GM21423 (cell line): ENCODE results near the gene GPR33.
A peak's percentile ranks its signal among the peaks of the same experiment; 100 is the strongest.

Experiments
- ATAC-seq: cut with Tn5 transposase; IDR thresholded peaks from one replicate; pipeline ENCODE4 v1.9.1; 2021; ENCODE audit warnings: mild to moderate bottlenecking, moderate library complexity; ENCODE audit not compliant: unreplicated experiment

Gene GPR33, protein sequence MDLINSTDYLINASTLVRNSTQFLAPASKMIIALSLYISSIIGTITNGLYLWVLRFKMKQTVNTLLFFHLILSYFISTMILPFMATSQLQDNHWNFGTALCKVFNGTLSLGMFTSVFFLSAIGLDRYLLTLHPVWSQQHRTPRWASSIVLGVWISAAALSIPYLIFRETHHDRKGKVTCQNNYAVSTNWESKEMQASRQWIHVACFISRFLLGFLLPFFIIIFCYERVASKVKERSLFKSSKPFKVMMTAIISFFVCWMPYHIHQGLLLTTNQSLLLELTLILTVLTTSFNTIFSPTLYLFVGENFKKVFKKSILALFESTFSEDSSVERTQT

DNA sequence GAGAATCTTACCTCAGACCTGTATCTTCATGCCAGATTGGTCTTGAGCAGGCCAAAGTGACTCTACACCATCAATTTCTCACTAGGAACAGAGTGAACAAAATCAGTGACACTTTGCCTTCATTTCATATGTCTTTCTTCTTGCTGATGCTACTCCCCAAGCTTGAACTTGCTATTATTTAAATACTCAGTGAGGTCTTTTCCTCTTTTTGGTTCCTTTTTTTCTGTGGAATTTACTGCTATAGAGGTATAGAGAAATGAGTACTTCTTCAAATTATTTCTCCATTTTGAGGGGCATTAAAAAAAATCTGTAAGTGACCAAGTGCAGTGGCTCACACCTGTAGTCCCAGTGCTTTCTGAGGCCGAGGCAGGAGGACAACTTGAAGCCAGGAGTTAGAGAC is at the start of gene GPR33:
TSS of gene GPR33 (minus strand) at position 154 of the 400 bp plus-strand sequence. CDS start 4,074 bp downstream, outside the sequence.
- ATAC-seq, result no peak

DNA sequence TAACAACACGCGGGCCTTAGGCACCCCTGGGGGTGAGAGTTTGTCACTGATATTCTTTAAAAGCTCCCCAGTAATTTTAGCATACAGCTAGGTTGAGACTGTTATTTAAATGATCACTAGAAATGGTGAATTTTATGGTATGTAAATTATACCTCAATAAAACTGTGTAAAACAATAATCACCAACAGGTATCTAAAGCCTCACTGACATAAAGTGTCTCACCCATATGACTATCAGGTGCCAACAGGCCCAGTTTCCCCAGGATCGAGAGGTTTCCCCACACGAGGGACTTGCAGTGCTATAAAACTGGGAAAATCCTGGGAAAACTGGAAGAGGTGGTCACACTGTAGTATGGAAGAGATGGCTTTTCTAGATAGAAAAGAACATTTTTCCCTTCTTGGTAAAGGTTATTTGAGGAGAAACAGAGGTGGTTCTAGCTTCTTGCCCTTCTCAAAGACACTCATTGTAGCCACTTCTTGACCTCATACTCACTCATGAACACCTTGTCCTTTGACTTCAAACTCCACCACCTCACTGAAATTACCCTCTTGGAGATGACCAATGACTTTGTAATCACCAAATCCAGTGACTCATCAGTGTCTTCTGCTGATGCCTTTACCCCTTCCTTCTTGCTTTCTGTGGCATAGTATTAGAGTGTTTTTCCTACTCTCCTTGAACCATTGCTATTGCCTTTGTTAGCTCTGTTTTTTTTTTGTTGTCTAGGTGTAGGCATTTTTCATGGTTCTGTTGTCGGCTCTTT is 48.5 kb upstream of the GPR33 start:
- ATAC-seq, result no peak

DNA sequence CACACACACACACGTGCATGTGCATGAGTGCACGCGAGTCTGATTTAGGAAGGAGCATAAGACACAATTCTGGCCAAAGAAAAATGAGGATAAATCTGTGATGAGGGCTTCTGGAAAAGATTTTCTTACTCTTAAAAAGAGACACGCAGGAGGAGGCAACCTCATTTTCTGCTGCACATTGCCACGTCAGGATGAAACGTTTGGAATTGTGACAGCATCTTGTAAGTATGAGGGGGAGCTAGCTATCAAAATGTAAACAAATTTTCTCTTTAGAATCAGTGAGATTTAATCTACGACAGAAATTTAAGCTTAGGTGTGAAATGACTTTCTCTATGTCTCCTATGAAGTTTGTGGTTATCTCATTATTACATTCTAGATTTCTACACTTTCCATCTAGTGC is 42.3 kb upstream of the GPR33 start:
- ATAC-seq, result no peak

DNA sequence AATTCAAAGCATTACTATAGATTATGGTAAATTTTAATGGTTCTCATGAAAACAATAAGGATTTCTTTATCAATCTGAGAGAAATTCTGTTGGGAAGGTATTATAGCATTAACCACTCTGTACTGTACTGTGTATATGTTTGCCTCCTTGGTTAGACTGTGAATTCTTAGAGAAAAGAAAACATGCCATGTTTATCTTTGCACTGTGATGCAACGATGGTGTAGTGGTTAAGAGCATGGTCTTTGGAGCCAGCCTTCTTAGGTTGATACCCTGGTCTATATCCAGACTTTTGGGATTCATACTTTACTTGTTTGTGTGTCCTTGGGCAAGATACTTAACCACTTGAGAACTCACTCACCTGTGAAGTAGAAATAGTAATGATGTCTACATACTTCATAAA is 41.2 kb upstream of the GPR33 start:
- no peak for ATAC-seq

DNA sequence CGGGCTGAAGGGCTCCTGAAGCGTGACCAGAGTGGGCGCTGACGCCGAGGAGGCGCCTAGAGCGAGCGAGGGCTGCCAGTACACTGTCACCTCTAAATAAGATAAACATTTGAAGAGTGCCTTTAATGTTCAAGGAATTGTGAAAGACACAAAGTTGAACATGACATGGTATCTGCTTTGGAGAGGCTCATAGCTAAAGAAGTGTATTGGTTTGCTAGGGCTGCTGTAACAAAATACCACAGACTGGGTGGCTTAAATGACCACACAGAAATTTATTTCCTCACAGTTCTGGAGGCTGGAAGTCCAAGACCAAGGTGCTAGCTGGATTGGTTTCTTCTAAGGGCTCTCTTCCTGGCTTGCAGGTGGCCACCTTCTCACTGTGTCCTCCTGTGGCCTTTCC is 39.7 kb upstream of the GPR33 start:
- ATAC-seq, result no peak

DNA sequence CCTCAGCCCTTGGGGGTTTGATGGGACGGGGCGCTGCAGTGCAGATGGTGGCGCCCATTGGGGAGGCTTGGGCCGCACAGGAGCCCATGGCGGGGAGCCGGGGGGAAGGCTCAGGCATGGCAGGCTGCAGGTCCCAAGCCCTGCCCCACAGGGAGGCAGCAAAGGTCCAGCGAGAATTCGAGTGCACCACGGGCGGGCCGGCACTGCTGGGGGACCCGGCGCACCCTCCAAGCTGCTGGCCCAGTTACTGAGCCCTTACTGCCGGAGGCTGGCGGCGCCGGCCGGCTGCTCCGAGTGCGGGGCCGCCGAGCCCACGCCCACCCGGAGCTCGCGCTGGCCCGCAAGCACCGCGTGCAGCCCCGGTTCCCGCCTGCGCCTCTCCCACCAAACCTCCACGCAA is 39.2 kb upstream of the GPR33 start:
- ATAC-seq, result no peak

DNA sequence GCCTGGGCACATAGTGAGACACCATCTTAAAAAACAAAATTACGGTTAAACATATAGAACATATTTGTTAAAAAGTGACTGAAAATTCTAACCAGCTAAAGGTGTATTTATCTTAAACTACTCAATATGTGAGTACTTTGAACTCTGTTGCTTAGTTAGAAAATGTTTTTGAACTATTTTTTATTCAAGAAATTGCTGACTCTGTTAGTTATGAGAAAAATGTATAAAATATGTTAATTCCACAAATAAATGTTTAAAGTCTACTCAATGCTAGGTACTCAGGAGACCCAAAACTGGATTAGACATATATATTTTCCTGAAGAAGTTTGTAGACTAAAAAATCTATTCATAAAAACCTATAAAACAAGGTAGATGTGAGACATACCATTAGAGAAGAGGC is 23.0 kb upstream of the GPR33 start:
- ATAC-seq, result no peak

DNA sequence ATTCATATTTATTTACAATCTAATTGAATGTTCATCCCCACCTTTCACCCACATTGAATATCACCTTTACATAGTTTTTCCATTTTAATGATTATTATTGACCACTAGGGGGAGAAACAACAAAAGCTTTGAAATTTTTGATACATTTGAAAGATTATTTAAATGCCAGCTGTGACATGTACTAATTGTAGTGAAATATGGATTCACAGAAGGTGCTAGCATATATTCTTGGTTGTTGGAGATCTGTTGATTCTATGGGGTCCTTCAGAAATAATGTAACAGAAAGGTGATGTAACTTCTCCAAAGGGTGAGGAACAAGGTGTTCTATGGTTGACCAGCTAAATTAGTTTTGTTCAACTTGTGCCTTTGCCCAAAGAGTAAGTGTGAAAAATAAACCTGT is 22.4 kb upstream of the GPR33 start:
- ATAC-seq, result no peak

DNA sequence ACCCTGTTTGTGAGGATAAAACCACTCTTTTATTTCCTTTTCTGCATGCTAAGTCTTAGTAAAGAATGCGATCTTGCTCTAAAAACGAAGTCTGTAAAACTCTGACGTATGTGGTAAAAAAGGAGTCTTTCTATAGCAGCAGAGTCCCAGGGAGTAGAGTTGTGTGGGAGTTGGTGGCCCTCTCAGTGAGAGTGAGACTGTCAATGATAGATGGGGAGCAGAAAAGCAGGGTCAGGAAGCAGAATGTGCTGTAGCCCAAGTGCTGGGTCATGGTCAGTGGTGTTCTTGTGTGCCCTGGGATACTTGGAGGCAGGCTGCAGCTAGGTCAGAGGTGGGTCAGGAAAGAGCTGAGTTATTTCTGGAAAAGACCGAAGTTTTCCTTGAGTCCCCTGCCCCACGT is 20.3 kb upstream of the GPR33 start:
- no peak for ATAC-seq

DNA sequence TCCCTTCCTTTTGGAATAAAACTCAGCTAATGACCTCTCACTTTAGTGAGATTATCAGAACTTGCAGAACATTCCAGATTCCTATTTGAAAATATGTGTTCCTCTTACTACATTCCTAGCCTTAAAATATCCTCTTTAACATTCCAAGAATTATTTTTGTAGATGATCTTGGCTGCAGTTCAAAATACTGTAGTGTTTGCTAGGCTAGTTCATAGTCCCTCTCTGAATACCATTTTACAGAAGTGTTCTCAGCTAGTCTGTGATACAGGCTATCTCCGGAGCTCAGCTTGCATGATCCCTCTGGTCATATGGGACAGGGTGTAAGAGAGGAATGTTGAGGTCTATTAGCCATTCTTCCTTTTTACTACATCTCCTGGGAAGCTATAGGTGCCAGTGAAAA is 17.6 kb upstream of the GPR33 start:
- no peak for ATAC-seq

DNA sequence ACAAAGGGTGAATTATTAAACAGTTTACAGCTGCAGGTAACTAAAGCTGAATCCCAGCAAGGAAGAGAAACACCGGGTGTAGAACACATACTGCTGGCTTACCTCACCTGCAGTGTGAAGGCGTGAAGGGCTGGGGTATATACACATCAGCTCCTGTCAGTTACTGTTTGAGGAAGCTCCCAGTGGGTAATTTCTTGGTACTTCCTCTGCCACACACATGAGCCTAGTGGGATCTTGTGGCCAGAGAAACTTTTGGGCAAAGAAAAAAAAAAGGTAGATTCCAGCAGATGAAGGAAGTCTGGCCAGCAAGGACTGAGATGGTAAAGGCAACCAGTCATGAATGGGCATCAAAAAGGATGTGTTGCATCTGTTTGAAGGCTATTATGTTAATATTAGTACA is 14.0 kb upstream of the GPR33 start:
- no peak for ATAC-seq

DNA sequence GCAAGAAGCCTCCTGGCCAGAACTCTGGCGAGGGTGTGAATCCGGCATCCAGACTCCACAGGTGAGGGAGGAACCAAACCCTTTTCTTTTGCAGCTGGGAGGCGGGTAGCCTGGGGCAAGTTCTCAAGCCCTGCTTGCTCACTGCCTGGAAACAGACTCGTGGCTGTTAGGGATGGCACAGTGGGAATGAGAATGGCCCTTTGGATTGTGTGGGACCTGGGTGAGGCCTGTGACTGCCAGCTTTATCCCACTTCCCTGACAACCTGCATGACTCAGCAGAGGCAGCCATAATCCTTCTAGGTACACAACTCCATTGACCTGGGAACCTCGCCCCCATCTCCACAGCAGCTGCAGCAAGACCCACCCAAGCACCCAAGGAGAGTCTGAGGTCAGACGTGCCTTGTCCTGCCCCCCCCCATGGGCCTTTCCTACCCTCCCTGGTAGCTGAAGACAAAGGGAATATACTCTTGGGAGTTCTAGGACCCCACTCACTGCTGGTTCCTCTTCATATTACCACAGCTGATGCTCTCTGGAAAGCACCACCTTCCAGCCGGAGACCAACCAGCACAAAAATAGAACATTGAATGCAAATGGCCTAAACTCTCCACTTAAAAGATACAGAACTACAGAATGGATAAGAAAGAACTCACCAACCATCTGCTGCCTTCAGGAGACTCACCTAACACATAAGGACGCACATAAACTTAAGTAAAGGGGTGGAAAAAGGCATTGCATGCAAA is 5.1 kb upstream of the GPR33 start:
- no peak for ATAC-seq

DNA sequence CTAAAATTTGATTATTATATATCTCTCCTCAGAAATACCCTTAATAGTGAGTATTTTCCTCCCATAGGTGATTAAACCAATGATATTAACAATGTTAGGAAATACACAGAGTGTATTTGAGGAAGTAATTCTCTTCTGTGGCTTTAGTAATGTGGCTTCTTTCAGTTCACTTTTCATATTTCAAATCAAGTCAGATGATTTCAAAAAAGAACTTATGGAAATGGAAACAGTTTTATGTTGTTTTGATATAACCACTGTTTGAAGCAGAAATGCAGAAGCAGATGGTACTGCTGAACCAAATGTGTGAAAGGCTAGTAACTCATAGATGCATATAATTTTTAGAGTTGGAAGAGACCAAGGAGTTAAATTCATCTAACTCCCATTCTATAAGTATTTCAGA is 1.9 kb upstream of the GPR33 start:
- peak; percentile 77 for ATAC-seq

DNA sequence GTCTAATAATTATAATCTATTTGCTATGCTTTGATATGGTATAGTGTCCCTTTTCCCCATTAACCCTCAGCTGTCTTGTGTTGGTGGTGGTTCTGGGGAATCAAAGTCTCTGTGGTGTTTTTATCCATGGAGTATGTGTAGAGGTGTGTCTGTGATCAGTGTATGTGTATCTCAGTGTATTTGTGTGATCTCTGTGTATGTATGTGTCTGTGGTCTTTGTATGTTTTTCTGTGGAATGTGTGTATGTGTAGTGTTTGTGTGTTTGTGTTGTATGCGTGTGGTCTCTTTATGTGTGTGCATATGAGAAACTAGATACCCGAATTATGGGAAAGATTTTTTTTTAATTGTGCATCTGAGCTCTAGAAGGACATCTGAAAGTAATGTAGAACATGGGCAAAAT is 1.1 kb downstream of the GPR33 start:
- no peak for ATAC-seq

DNA sequence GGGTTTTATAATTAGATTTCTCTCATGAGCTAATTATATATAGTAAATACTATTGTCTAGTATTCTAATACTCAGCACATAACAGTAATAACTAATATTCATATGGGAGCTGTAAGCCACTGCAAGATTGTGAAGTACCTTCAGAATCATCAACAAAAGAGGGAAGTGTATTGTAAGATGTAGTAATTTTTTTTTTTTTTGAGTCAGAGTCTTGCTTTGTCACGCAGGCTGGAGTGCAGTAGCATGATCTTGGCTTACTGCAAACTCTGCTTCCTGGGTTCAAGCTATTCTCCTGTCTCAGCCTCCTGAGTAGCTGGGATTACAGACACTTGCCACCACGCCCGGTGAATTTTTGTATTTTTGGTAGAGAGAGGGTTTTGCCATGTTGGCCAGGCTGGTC is 3.1 kb downstream of the GPR33 start:
- no peak for ATAC-seq

DNA sequence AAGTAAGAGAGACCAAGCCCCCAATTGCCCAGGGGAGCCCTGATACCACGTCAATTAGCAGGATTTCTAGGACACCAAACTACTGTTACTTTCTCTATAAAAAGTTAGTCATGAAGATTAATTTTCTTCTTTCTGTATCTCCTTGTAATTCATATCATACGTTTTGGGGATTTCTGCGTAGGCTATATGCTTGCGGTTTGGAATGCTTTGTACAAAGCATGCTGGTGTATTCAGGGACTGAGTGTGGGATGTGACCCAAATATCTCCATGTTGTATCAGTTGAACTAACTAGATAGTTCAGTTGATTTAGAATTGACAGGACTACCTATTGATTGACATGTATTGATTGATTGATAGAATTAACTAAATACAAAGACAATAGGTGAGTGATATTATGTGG is 7.7 kb downstream of the GPR33 start:
- ATAC-seq, result no peak

DNA sequence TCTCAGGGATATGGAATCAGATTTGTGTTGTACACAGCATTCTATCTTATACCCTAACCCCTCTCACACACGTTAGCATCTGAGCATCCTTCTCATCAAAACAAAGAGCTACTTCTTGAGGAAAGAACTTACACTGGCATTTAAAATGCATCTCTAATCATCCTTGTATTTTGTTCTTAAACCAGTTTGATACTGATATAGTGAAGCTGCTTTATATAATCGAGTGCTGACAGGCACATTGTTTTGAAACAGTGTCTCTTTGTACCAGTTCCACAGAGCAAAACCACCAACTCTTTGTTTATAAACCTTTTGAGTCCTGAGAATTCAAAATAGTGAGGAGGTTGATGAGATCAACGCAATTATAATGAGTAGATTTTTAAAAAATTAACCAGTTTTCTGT is 8.8 kb downstream of the GPR33 start:
- no peak for ATAC-seq

DNA sequence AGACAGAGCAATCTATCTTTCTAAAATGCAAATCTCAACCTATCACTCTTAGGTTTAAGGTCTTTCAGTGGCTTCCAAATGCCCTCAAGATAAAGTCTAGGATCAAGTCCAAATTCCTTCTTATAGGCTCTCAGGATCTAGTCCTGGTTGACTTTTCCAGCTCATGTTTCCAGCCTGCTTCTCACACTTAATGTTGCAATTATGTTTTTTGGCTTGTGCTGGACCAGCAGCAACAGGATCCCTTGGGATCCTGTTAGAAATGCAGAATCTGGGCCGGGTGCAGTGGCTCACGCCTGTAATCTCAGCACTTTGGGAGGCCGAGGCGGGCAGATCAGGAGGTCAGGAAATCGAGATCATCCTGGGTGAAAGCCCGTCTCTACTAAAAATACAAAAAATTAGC is 10.6 kb downstream of the GPR33 start:
- no peak for ATAC-seq

DNA sequence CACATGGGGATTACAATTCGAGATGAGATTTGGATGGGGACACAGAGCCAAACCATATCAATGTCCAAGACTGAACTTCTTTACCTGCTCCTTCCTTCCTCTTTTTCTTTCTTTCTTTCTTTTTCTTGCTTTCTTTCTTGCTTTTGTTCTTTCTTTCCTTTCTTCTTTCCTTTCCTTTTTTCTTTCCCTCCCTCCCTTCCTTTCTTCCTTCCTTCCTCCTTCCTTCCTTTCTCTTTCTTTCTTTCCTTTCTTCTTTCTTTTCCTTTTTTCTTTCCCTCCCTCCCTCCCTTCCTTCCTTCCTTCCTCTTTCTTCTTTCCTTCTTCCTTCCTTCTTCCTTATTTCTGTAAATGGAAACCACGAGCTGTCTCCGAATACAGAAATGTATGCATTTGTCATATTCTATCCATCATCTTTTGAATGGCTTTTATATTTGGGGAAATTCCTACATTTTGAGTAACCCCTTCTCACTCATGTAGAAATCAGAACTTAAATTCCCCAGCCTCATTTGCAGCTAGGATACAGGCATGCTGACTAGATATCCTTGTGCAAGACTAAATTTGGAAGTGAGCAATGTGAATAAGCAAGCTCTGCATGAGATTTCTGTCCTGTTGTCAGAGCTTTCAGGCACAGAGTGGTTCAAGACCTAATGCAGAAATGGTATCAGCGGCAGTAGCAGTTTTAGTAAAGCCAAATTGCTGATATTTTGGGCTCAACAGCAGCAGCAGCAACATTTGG is 11.5 kb downstream of the GPR33 start:
- ATAC-seq, result no peak

DNA sequence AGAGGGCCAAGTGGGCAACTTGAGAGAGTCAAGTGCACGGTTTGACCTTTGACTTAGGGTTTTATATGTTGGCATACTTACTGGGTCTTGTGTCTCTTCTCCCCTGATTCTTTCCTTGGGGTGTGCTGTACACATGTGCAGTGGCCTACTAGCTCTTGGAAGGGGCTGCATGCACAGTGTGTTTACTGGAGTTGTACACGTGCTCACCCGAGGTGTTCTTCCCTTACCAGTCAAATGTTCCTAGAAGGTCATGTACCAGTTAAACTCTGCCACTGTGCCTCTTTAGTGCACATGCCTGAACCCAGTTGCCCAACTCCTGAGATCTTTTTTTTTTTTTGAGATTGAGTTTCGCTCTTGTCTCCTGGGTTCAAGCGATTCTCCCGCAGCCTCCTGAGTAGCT is 21.3 kb downstream of the GPR33 start:
- ATAC-seq, result no peak

DNA sequence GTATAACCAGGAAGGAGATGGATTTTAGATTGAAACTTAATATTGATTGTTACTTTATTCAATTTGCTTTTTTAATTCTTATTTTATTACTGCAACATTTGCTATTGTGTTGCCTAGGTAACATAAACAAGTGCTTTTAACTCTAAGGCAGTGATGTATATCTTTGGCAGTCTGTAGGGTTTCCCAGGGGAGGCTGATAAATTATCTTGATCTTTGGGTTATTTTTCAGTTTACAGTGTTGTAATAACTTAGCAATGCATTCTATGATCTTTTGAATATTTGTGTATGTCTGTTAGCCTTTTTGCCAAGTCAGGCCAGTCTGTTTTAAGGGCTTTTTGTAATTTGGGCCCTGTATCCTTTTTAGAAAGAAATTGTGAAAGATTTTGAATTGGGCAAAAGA is 22.7 kb downstream of the GPR33 start:
- ATAC-seq, result no peak
